ENCODE measurements around the gene EHD4.

EHD4 gene

DNA sequence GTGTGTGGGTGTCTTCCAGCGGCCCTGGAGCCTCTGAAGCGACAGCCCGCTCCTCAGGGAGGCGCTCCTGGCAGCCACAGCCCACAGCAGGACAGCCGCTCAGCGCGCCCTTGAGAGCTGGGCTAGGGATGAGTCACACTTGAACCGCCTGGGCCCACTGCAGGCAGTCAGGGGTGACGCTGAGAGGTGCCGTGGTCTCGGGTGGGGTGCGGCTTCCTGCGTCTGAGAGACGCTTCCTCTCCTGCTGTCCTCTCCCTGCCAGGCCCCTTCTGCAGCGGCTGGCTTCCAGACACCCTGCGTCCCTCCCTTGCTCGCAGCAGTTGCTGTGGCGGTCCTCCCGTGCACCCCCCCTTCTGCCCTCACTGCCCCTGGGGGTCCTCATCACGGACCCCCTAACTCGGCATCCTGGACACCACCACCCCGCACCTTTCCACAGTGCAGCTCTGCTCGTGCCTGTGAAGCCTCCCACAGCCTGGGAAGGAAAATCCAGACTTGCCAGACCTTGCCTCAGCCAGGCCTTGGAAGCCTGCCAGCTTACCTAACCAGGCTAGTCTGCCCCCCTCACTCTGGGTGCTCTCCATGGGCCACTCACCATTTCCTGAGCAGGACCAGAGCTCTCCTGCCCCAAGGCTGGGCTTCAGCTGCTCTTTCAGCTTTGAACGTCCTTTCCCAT is 77.4 kb downstream of the EHD4 start (continued):
- TF ChIP-seq, protein P1, sequence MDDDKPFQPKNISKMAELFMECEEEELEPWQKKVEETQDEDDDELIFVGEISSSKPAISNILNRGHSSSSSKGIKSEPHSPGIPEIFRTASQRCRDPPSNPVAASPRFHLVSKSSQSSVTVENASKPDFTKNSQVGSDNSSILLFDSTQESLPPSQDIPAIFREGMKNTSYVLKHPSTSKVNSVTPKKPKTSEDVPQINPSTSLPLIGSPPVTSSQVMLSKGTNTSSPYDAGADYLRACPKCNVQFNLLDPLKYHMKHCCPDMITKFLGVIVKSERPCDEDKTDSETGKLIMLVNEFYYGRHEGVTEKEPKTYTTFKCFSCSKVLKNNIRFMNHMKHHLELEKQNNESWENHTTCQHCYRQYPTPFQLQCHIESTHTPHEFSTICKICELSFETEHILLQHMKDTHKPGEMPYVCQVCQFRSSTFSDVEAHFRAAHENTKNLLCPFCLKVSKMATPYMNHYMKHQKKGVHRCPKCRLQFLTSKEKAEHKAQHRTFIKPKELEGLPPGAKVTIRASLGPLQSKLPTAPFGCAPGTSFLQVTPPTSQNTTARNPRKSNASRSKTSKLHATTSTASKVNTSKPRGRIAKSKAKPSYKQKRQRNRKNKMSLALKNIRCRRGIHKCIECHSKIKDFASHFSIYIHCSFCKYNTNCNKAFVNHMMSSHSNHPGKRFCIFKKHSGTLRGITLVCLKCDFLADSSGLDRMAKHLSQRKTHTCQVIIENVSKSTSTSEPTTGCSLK (tag by site-specific recombination; IDR thresholded peaks at IDR 0.05): no peak
- TF ChIP-seq BCL11A (tag by site-specific recombination; IDR thresholded peaks at IDR 0.05; ENCODE audit: low read depth) (no peak), ZNF221 (tag by site-specific recombination; IDR thresholded peaks at IDR 0.05; ENCODE audit: borderline replicate concordance) (no peak), GLI2 (tag by site-specific recombination; IDR thresholded peaks at IDR 0.05; ENCODE audit: borderline replicate concordance, low read depth) (no peak), ZNF2 (tag by site-specific recombination; IDR thresholded peaks at IDR 0.05) (peak; percentile 16; the same call in 1 of the 2 replicates), OSR2 (tag by site-specific recombination; IDR thresholded peaks at IDR 0.05) (0 out of 2 replicates have a peak, but pooled peaks have one; percentile 20), ZNF600 (tag by site-specific recombination; IDR thresholded peaks at IDR 0.05) (peak; percentile 69), ZFHX2 (tag by site-specific recombination; conservative IDR thresholded peaks at IDR 0.05) (0 out of 2 replicates have a peak, but pooled peaks have one; percentile 81), ZNF558 (tag by site-specific recombination; IDR thresholded peaks at IDR 0.05) (no peak), GLIS2 (tag by site-specific recombination; IDR thresholded peaks at IDR 0.05) (peak; percentile 80), ZNF140 (tag by site-specific recombination; IDR thresholded peaks at IDR 0.05) (no peak), ZNF561 (tag by site-specific recombination; IDR thresholded peaks at IDR 0.05; ENCODE audit: borderline replicate concordance) (no peak), ZBTB48 (tag by site-specific recombination; IDR thresholded peaks at IDR 0.05) (0 out of 2 replicates have a peak, but pooled peaks have one; percentile 33), ZNF621 (tag by site-specific recombination; IDR thresholded peaks at IDR 0.05) (no peak), MYNN (tag by site-specific recombination; IDR thresholded peaks at IDR 0.05; ENCODE audit: borderline replicate concordance) (no peak), ZBTB17 (tag by site-specific recombination; IDR thresholded peaks at IDR 0.05) (peak; percentile 52; the same call in 1 of the 2 replicates)
- TF ChIP-seq, protein P2, sequence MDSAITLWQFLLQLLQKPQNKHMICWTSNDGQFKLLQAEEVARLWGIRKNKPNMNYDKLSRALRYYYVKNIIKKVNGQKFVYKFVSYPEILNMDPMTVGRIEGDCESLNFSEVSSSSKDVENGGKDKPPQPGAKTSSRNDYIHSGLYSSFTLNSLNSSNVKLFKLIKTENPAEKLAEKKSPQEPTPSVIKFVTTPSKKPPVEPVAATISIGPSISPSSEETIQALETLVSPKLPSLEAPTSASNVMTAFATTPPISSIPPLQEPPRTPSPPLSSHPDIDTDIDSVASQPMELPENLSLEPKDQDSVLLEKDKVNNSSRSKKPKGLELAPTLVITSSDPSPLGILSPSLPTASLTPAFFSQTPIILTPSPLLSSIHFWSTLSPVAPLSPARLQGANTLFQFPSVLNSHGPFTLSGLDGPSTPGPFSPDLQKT (IDR thresholded peaks at IDR 0.05; ENCODE audit: borderline replicate concordance, low read depth, low read length): no peak
- TF ChIP-seq, protein P3, sequence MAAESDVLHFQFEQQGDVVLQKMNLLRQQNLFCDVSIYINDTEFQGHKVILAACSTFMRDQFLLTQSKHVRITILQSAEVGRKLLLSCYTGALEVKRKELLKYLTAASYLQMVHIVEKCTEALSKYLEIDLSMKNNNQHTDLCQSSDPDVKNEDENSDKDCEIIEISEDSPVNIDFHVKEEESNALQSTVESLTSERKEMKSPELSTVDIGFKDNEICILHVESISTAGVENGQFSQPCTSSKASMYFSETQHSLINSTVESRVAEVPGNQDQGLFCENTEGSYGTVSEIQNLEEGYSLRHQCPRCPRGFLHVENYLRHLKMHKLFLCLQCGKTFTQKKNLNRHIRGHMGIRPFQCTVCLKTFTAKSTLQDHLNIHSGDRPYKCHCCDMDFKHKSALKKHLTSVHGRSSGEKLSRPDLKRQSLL (tag by site-specific recombination; IDR thresholded peaks at IDR 0.05): no peak
- TF ChIP-seq, protein P4, sequence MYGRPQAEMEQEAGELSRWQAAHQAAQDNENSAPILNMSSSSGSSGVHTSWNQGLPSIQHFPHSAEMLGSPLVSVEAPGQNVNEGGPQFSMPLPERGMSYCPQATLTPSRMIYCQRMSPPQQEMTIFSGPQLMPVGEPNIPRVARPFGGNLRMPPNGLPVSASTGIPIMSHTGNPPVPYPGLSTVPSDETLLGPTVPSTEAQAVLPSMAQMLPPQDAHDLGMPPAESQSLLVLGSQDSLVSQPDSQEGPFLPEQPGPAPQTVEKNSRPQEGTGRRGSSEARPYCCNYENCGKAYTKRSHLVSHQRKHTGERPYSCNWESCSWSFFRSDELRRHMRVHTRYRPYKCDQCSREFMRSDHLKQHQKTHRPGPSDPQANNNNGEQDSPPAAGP (tag by site-specific recombination; IDR thresholded peaks at IDR 0.05): peak; percentile 41; the same call in 1 of the 2 replicates
- TF ChIP-seq, protein P5, sequence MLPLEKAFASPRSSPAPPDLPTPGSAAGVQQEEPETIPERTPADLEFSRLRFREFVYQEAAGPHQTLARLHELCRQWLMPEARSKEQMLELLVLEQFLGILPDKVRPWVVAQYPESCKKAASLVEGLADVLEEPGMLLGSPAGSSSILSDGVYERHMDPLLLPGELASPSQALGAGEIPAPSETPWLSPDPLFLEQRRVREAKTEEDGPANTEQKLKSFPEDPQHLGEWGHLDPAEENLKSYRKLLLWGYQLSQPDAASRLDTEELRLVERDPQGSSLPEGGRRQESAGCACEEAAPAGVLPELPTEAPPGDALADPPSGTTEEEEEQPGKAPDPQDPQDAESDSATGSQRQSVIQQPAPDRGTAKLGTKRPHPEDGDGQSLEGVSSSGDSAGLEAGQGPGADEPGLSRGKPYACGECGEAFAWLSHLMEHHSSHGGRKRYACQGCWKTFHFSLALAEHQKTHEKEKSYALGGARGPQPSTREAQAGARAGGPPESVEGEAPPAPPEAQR (tag by site-specific recombination; IDR thresholded peaks at IDR 0.05): no peak
- TF ChIP-seq, protein P6, sequence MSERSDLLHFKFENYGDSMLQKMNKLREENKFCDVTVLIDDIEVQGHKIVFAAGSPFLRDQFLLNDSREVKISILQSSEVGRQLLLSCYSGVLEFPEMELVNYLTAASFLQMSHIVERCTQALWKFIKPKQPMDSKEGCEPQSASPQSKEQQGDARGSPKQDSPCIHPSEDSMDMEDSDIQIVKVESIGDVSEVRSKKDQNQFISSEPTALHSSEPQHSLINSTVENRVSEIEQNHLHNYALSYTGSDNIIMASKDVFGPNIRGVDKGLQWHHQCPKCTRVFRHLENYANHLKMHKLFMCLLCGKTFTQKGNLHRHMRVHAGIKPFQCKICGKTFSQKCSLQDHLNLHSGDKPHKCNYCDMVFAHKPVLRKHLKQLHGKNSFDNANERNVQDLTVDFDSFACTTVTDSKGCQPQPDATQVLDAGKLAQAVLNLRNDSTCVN (tag by site-specific recombination; optimal IDR thresholded peaks at IDR 0.05): peak; percentile 23
- TF ChIP-seq, protein P7, sequence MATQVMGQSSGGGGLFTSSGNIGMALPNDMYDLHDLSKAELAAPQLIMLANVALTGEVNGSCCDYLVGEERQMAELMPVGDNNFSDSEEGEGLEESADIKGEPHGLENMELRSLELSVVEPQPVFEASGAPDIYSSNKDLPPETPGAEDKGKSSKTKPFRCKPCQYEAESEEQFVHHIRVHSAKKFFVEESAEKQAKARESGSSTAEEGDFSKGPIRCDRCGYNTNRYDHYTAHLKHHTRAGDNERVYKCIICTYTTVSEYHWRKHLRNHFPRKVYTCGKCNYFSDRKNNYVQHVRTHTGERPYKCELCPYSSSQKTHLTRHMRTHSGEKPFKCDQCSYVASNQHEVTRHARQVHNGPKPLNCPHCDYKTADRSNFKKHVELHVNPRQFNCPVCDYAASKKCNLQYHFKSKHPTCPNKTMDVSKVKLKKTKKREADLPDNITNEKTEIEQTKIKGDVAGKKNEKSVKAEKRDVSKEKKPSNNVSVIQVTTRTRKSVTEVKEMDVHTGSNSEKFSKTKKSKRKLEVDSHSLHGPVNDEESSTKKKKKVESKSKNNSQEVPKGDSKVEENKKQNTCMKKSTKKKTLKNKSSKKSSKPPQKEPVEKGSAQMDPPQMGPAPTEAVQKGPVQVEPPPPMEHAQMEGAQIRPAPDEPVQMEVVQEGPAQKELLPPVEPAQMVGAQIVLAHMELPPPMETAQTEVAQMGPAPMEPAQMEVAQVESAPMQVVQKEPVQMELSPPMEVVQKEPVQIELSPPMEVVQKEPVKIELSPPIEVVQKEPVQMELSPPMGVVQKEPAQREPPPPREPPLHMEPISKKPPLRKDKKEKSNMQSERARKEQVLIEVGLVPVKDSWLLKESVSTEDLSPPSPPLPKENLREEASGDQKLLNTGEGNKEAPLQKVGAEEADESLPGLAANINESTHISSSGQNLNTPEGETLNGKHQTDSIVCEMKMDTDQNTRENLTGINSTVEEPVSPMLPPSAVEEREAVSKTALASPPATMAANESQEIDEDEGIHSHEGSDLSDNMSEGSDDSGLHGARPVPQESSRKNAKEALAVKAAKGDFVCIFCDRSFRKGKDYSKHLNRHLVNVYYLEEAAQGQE (tag by site-specific recombination; IDR thresholded peaks at IDR 0.05): no peak
- TF ChIP-seq, protein P8, sequence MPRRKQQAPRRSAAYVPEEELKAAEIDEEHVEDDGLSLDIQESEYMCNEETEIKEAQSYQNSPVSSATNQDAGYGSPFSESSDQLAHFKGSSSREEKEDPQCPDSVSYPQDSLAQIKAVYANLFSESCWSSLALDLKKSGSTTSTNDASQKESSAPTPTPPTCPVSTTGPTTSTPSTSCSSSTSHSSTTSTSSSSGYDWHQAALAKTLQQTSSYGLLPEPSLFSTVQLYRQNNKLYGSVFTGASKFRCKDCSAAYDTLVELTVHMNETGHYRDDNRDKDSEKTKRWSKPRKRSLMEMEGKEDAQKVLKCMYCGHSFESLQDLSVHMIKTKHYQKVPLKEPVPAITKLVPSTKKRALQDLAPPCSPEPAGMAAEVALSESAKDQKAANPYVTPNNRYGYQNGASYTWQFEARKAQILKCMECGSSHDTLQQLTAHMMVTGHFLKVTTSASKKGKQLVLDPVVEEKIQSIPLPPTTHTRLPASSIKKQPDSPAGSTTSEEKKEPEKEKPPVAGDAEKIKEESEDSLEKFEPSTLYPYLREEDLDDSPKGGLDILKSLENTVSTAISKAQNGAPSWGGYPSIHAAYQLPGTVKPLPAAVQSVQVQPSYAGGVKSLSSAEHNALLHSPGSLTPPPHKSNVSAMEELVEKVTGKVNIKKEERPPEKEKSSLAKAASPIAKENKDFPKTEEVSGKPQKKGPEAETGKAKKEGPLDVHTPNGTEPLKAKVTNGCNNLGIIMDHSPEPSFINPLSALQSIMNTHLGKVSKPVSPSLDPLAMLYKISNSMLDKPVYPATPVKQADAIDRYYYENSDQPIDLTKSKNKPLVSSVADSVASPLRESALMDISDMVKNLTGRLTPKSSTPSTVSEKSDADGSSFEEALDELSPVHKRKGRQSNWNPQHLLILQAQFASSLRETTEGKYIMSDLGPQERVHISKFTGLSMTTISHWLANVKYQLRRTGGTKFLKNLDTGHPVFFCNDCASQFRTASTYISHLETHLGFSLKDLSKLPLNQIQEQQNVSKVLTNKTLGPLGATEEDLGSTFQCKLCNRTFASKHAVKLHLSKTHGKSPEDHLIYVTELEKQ (tag by site-specific recombination; IDR thresholded peaks at IDR 0.05; ENCODE audit: borderline replicate concordance): no peak

All from HEK293 (cell line).